ENCODE measurements around the gene GHRH.

Gene GHRH, protein sequence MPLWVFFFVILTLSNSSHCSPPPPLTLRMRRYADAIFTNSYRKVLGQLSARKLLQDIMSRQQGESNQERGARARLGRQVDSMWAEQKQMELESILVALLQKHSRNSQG

GRCh38 chr20:37261714-37262113, at the start of gene GHRH:
GHRH (minus strand) TSS chr20:37261814; CDS start chr20:37256889, 4,925 bp downstream.
- no peak for DNase-seq (ENCODE audit: low spot score)

DNA sequence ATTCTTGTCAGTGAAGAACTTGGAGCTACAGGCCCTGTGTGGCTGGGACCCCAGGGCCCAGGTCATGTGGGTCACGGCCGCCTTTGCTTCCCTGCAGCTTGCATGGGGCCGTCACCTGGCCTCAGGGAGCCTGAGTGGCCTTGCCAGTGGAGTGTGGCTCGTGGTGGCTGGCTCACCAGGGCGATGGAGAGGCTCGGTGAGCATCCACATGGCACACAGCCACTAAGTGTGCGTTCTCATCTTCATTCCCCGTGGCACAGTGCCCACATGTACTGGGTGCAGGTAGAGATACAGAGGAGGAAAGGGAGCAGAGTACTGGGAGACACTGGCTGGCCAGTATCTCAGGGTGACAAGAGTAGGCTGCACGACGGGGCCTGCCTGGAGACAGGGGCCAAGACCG, 49.3 kb upstream of the GHRH start:
- DNase-seq (ENCODE audit: low spot score): no peak

DNA sequence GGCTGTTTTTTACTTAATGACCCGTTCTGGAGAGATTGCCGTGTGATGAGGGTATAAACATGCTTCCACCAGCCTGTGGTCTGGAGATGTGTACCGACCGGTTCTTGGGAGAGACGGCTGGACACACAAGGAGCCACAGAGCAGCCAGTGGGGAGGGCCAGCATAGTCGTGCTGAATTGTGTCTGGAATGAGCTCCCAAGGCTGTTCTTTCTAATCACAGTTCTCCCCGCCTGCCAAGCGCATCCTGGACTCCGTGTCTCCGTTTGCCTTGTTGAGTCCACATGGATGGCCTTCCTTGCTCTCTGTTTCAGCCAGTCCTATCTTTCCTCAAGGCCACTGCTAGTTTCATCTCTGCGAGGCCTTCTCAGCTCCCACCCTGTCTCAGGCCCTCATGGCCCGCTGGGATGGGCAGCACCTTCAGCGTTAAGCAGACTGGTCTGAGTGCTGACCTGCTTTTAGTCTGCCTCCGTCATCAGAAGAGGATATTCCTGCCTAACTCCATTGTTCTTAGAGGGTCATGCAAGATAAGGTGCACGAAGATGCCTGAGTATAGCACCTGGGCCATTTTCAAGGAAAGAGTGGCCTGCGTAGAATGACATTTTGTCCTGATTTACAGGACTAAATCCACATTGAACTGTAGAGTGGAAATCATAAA, 48.4 kb upstream of the GHRH start:
- no peak for DNase-seq (ENCODE audit: low spot score)

DNA sequence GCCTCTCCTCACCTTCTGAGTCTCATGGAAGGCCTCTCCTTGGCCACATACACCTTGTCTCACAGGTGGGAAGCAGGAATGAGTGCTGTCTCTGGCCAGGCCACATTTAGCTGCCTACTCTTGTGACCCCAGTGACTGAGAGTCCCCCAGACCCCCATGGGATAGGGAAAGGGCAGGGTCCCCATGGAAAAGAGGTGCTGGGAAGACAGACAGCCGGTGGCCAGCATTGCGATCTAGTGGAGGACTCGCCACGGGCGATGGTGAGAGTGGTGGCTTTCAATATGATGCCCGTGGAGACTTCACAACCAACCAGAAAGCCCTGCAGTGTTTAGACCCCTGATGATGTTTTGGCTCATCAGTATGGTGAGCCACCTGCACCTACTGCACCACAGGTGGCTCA, 47.7 kb upstream of the GHRH start:
- no peak for DNase-seq (ENCODE audit: low spot score)

DNA sequence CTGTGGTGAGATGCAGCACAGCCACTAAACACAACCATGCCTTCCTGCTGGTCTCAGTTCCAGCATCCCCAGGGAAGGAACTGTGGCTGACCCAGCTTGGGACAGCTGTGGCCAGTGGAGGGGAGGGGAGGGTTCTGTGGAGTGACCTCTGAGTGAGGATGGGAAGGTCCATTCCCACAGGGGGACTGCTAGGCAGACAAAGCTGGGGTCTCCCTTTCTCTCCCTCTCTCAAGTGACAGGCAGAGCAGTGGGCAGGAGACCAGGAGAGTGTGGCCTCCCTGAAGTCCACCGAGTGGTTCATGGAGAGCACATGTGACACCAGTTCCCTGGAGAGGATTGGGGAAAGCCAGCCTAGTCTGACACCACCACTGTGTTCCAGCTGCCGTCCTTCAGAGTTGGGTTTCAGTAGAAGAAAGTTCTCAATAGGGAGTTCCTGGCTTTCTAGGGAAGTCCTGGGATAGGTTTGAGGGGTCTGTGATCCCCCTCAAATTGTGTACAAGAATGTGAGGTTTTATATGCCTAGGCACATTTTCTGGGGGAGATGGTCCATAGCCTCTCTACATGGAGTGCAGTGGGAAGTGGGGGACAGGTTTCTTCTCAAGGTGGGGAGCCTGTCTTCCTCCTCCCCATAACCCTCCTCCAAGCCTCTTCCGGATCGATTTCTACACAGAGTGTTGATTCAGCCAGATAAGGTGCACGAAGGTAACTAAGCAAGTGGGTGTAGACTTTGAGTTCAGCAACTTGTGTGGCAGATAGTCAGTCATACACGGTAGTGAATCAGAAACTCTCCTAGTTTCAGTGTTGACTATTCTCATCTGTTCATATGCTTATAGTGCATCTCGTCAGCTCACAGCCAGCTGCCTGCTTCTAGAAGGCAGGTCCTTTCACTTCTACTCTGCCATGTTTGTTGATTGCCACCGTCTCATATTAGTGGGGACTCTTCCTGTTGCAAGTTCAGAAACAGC, 46.8 kb upstream of the GHRH start:
- DNase-seq (ENCODE audit: low spot score): no peak

- no peak for DNase-seq (ENCODE audit: low spot score)
These were observed 44.2 kb upstream of the GHRH start for GRCh38 chr20:37305839-37306238.

DNA sequence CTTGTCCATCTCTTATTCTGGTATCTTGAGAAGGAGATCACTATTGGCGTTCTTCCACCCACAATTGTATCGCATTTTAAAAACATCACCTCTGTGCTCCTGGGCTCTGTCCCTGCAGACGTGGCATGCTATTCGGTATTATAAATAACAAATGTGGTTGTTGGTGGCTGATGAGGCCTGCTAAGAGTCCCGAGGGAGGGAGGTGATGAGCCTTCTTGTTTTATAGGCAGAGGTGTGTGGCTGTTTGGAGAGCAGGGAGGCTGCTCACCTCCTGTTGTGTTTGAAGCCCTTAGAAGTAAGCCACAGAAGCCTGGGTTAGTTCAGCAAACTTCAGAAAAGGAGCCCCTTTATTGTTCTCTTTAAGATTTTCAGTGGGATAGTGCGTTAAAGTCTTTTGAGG, 43.5 kb upstream of the GHRH start:
- DNase-seq (ENCODE audit: low spot score): no peak

DNA sequence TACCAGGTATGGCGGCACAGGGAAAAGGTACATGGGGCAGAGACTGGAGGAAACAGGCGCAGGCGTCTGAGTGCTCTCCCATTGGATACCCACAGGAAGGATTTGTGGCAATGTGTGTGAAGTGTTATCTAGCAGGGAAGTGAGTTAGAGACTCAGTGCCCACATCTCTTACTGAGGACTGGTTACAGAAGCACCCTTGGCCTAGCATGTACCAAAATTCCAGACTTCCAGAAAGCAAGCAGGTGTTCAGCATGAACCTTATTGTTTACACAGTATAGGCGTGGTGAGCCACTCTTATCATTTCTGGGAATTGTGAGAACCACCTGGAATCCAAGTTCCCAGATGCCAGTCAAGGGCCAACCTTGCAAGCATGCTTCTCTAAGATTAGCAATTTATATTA, 42.0 kb upstream of the GHRH start:
- DNase-seq (ENCODE audit: low spot score): no peak

GRCh38 chr20:37302981-37303380, 41.4 kb upstream of the GHRH start:
- DNase-seq (ENCODE audit: low spot score): no peak

DNA sequence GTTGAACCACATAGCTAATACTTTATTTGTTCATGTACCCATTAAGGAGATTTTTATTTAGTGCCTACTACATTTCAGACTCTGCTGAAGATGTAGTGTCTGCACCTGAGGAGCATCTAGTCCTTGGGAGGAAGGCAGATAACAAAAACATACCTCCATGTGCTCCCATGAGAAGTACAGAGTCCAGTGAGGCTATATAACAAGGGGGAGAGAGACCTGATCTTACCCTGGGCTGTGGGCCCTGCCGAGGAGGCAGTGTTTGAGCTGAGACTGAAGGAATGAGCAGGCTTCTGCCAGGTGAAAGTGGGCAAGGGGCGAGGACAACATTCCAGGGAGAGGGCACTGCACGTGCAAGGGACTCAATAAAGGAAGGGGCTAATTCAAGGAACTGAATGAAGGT, 39.9 kb upstream of the GHRH start:
- DNase-seq (ENCODE audit: low spot score): no peak

GRCh38 chr20:37301120-37301519, 39.5 kb upstream of the GHRH start:
- DNase-seq (ENCODE audit: low spot score): no peak

DNA sequence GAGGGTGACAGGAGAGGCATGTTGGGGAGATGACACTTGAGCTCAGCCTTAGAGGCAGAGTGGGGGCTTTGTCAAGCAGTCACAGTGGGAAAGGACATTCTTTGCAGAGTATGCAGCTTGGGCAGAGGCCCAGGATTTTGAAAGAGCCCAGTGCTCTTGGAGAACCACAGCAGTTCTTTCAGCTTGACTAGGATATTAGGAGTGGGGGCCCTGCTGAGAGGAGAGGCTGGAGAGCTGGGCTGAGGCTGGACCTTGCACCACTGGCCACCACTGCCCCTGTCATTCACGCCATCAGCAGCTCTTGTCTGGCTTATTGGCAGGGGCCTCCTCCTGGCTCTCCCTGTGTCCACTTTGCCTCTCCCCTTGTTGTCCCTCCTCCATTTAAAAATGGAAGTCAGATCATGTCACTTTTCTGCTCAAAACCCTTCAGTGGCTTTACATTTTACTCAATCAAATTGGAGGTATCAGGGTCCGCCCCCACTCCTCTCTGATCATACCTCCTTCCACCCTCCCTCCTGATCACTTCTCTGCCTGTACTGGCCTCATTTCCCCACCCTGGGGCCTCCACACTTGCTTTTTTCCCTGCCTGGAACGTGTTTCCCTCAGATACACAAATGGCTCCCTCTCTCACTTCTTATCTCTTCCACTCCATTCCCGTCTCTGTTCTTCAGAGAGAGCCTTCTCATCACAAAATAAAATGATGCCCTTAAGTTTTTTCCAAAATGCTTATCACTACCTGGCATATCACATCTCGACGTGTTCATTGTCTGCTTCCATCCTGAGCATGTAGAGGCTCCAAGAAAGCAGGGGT, 38.3 kb upstream of the GHRH start:
- DNase-seq (ENCODE audit: low spot score): no peak

DNA sequence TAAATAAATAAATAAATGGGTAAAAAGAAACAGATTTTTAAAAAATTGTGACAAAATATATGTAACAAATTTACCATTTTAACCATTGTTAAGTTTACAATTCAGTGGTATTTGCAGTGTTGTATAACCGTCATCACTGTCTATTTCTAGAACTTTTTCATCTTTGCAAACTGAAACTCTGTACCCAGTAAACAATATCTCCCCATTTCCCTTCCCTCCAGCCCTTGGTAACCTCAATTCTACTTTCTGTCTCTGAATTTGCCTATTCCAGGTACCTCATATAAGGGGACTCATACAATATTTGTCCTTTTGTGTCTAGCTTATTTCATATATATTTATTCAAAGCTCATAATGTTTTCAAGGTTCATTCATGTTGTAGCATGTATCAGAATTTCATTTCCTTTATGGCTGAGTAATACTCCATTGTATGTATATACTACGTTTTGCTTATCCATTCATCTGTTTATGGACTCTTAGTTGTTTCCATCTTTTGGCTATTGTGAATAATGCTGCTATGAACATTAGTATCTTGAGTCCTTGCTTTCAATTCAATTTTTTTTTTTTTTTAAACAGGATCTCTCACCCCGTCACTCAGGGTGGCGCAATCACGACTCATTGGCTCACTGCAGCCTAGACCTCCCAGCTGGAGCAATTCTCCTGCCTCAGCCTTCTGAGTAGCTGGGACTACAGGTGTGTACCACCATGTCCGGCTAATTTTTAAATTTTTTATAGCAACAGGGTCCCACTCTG, 36.8 kb upstream of the GHRH start:
- no peak for DNase-seq (ENCODE audit: low spot score)

- DNase-seq (ENCODE audit: low spot score): no peak
These were observed 35.6 kb upstream of the GHRH start for GRCh38 chr20:37297066-37297736.

GRCh38 chr20:37296371-37296770, 34.8 kb upstream of the GHRH start:
- DNase-seq (ENCODE audit: low spot score): no peak

- no peak for DNase-seq (ENCODE audit: low spot score)
These were observed 34.0 kb upstream of the GHRH start for GRCh38 chr20:37295595-37295994.

DNA sequence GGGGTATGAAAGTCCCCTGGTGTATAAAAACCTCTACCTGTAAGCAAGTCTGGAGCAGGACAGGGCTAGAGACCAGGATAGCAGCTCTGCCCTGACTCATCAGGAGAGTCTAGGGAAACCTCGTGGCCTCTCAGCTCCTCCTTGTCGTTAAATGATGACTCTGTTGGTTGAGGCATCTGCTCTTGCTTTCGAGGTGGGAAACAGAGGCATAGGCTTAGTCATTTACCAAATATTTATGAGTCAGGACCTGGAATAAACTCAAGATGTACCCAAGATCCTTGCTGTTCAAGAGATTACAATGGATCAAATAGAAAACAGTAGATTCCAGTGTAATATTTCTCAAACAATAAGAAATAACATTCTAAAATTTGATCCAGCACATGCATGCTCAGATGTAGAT, 33.4 kb upstream of the GHRH start:
- no peak for DNase-seq (ENCODE audit: low spot score)

GRCh38 chr20:37294262-37294981, 32.8 kb upstream of the GHRH start:
- DNase-seq (ENCODE audit: low spot score): no peak

DNA sequence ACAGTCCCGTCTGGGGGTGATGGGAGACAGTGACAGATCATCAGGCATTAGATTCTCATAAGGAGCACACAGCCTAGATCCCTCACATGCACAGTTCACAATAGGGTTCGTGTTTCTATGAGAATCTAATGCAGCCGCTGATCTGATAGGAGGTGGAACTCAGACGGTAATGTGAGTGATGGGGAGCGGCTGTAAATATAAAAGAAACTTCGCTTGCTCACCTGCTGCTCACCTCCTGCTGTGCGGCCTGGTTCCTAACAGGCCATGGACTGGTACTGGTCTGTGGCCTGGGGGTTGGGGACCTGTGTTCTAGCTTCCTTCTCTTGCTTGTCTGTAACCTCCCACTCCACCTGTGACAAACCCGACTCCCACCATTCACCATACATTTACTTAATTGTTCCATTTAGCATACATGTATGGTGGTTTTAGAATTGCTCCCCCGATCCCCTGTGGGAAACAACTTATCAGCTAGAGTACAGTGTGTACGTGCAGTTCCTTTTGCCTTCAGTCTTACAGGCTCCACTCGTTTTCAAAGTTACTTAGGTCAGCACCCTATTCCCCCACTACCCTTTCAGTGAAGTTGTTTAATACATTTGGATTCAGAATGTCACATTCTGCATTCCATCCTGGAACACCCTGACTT, 31.8 kb upstream of the GHRH start:
- DNase-seq (ENCODE audit: low spot score): no peak

- DNase-seq (ENCODE audit: low spot score): no peak
These were observed 30.1 kb upstream of the GHRH start for GRCh38 chr20:37291724-37292126.

All from HuH-7 (cell line).